ENCODE measurements around the gene LTO1.

DNA sequence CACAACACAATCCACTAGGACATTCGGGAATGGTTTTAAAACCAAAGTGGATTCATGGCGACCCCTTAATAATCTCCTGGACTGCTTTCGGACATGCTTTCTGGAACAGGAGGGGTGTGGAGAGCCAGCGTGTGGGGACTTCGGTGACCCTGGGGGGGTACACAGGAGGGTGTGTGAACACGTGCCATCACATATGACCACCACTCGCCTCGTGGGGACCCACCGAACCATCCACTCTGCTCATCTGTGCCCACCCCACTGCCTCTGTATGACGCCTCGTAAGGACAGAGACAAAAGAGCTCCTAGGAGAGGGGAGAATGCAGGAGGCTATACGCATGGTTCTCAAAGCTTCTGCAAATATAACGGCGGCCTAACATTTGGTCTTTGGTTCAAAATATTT lies 8.9 kb downstream of the LTO1 start:
- TF ChIP-seq, protein P1, sequence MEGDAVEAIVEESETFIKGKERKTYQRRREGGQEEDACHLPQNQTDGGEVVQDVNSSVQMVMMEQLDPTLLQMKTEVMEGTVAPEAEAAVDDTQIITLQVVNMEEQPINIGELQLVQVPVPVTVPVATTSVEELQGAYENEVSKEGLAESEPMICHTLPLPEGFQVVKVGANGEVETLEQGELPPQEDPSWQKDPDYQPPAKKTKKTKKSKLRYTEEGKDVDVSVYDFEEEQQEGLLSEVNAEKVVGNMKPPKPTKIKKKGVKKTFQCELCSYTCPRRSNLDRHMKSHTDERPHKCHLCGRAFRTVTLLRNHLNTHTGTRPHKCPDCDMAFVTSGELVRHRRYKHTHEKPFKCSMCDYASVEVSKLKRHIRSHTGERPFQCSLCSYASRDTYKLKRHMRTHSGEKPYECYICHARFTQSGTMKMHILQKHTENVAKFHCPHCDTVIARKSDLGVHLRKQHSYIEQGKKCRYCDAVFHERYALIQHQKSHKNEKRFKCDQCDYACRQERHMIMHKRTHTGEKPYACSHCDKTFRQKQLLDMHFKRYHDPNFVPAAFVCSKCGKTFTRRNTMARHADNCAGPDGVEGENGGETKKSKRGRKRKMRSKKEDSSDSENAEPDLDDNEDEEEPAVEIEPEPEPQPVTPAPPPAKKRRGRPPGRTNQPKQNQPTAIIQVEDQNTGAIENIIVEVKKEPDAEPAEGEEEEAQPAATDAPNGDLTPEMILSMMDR (IDR thresholded peaks at IDR 0.05; ENCODE audit: low read depth, low read length), result no peak
- TF ChIP-seq, protein P2, sequence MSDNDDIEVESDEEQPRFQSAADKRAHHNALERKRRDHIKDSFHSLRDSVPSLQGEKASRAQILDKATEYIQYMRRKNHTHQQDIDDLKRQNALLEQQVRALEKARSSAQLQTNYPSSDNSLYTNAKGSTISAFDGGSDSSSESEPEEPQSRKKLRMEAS (IDR thresholded peaks at IDR 0.05; ENCODE audit: low read depth, low read length), result no peak
- TF ChIP-seq POLR2A (IDR thresholded peaks at IDR 0.05; ENCODE audit: extremely low read depth, insufficient read length), result no peak
